ENCODE data around the gene ANKRD40.

Gene ANKRD40

DNA sequence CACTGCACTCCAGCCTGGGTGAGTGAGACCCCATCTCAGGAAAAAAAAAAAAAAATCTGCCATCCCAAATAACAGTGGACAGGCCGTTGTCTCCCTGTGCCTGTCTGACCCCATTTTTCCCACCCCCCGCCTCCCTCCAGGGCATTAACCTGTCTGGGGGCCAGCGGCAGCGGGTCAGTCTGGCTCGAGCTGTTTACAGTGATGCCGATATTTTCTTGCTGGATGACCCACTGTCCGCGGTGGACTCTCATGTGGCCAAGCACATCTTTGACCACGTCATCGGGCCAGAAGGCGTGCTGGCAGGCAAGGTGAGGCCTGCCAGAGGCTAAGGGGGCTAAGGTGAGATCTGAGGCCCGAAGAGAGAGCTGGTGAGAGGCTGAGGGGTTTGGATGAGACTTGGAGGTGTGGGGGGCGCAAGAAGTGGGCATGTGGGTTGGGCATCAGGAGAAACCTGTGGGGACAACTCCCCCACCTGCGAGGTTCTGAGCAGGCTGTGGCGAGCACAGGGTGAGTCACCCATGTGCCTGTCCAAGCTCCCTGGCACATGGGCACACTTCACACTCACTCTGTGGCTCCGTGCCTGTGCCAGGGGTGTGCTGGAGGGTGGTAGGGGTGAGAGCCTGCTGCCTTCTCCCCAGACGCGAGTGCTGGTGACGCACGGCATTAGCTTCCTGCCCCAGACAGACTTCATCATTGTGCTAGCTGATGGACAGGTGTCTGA lies 34.7 kb downstream of the ANKRD40 start:
- Mint-ChIP-seq H3K9me3 (no peaks in the 10 kb centered on the region), H3K4me1 (ENCODE audit: low read depth) (no peaks in the 10 kb centered on the region), H3K36me3 (ENCODE audit: low read depth) (no peaks in the 10 kb centered on the region), H3K27me3 (peaks cover 4% of the 10 kb centered on the region), H3K27ac (no peak overlapping the region), H3K4me3 (no peak overlapping the region)
- DNase-seq: no peak

DNA sequence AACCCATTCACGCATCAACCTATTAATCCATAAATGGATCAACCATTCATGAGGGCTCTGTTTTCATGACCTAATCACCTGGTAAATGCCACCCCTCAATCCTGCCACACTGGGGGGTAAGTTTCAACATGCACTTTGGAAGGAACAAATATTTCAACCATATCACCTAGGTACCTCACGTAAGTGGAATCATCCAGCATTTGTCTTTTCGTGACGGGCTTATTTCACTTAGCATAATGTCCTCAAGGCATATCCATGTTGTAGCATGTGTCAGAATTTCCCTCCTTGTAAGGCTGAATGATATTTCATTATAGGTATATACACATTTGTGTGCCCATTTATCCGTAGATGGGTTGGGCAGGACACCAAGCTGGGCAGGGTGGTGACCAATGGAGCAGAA lies 35.6 kb downstream of the ANKRD40 start:
- H3K27ac Mint-ChIP-seq: no peak overlapping the region
- no peaks in the 10 kb centered on the region for H3K36me3 Mint-ChIP-seq (ENCODE audit: low read depth)
- peaks cover under 1% of the 10 kb centered on the region for H3K27me3 Mint-ChIP-seq
- H3K4me1 Mint-ChIP-seq (ENCODE audit: low read depth): no peaks in the 10 kb centered on the region
- no peak for DNase-seq
- no peak overlapping the region for H3K4me3 Mint-ChIP-seq
- no peaks in the 10 kb centered on the region for H3K9me3 Mint-ChIP-seq

DNA sequence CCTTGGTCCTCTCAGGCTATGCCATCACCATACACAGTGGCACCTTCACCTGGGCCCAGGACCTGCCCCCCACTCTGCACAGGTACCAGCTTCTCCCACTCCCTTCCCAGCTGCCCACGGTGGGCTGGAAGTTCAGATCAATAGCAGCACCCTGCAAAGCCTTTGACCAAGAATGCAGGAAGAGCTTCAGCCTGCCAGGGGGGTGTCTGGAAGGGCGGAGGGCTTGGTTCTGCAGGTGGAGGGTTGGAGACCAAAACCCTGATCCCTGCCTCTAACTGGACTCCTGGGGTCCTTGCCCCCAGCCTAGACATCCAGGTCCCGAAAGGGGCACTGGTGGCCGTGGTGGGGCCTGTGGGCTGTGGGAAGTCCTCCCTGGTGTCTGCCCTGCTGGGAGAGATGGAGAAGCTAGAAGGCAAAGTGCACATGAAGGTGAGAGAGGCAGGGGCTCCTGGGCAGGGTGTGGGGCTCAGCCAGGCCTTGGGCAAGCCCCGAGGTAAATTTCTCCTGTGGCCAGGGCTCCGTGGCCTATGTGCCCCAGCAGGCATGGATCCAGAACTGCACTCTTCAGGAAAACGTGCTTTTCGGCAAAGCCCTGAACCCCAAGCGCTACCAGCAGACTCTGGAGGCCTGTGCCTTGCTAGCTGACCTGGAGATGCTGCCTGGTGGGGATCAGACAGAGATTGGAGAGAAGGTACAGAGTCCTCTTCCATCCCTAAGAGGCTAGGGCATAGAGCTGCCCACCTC lies 38.7 kb downstream of the ANKRD40 start:
- Mint-ChIP-seq H3K4me3 (no peak overlapping the region), H3K9me3 (no peaks in the 10 kb centered on the region), H3K36me3 (ENCODE audit: low read depth) (no peaks in the 10 kb centered on the region), H3K4me1 (ENCODE audit: low read depth) (no peaks in the 10 kb centered on the region), H3K27ac (no peak overlapping the region), H3K27me3 (no peaks in the 10 kb centered on the region)
- DNase-seq: no peak

GRCh38 chr17:50668025-50668837 lies 39.5 kb downstream of the ANKRD40 start:
- Mint-ChIP-seq H3K9me3 (no peaks in the 10 kb centered on the region), H3K27ac (no peak overlapping the region)
- no peak for DNase-seq

DNA sequence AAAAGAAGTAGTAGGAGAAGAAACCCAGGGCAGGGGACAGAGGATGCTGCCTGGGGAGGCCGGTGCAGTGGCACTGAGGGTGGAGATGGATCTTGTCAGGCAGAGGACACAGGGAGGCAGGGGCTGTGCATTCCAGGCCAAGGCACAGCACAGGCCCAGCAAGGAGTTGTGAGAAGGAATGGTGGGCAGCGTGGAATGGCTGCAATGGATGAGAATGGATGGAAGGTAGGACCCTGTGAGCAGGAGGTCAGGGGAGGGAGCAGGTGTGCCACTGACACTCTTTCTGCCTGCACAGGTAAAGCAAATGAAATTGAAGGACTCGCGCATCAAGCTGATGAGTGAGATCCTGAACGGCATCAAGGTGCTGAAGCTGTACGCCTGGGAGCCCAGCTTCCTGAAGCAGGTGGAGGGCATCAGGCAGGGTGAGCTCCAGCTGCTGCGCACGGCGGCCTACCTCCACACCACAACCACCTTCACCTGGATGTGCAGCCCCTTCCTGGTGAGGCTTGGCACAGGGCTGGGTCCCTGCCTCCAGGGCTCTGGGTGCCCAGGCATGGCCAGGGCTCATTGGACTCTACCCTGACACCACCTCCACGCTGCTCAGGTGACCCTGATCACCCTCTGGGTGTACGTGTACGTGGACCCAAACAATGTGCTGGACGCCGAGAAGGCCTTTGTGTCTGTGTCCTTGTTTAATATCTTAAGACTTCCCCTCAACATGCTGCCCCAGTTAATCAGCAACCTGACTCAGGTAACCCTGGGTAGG lies 40.3 kb downstream of the ANKRD40 start:
- H3K36me3 Mint-ChIP-seq (ENCODE audit: low read depth): no peaks in the 10 kb centered on the region
- no peak overlapping the region for H3K27ac Mint-ChIP-seq
- no peaks in the 10 kb centered on the region for H3K9me3 Mint-ChIP-seq
- no peaks in the 10 kb centered on the region for H3K27me3 Mint-ChIP-seq
- DNase-seq: no peak
- no peak overlapping the region for H3K4me3 Mint-ChIP-seq
- peaks cover 3% of the 10 kb centered on the region for H3K4me1 Mint-ChIP-seq (ENCODE audit: low read depth)

More at GRCh38 chr17:50668025-50668837, 39.5 kb downstream of the ANKRD40 start:
- no peaks in the 10 kb centered on the region for H3K36me3 Mint-ChIP-seq (ENCODE audit: low read depth)
- H3K4me3 Mint-ChIP-seq: no peak overlapping the region
- no peaks in the 10 kb centered on the region for H3K4me1 Mint-ChIP-seq (ENCODE audit: low read depth)
- no peaks in the 10 kb centered on the region for H3K27me3 Mint-ChIP-seq

GRCh38 chr17:50666316-50666715 lies 41.4 kb downstream of the ANKRD40 start:
- H3K27ac Mint-ChIP-seq: no peak overlapping the region
- peaks cover 12% of the 10 kb centered on the region for H3K4me1 Mint-ChIP-seq (ENCODE audit: low read depth)
- DNase-seq: no peak
- H3K9me3 Mint-ChIP-seq: no peaks in the 10 kb centered on the region
- H3K4me3 Mint-ChIP-seq: no peak overlapping the region
- no peaks in the 10 kb centered on the region for H3K36me3 Mint-ChIP-seq (ENCODE audit: low read depth)
- no peaks in the 10 kb centered on the region for H3K27me3 Mint-ChIP-seq

DNA sequence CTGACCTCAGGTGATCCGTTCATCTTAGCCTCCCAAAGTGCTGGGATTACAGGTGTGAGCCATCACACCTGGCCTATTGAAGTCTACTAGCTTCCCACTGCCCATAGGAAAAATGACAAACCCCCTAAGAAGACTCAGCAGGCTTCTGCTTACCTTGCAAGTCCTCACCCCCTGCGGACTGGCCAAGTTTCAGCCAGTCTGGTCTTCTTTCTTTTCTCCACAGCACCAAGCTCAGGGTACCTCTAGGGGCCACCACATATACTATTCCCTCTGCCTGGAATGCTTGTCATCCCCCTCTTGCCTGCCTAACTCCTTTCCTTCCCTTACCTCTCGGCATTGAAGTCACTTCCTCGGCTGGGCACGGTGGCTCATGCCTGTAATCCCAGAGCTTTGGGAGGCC lies 41.9 kb downstream of the ANKRD40 start:
- no peak for DNase-seq
- no peak overlapping the region for H3K27ac Mint-ChIP-seq
- H3K4me1 Mint-ChIP-seq (ENCODE audit: low read depth): peaks cover 16% of the 10 kb centered on the region
- no peaks in the 10 kb centered on the region for H3K27me3 Mint-ChIP-seq
- no peak overlapping the region for H3K4me3 Mint-ChIP-seq
- H3K9me3 Mint-ChIP-seq: no peaks in the 10 kb centered on the region
- no peaks in the 10 kb centered on the region for H3K36me3 Mint-ChIP-seq (ENCODE audit: low read depth)

GRCh38 chr17:50664788-50665458 lies 42.8 kb downstream of the ANKRD40 start:
- DNase-seq: no peak
- no peaks in the 10 kb centered on the region for H3K9me3 Mint-ChIP-seq
- peaks cover 16% of the 10 kb centered on the region for H3K4me1 Mint-ChIP-seq (ENCODE audit: low read depth)
- no peak overlapping the region for H3K4me3 Mint-ChIP-seq
- no peaks in the 10 kb centered on the region for H3K36me3 Mint-ChIP-seq (ENCODE audit: low read depth)
- H3K27ac Mint-ChIP-seq: no peak overlapping the region
- H3K27me3 Mint-ChIP-seq: no peaks in the 10 kb centered on the region

DNA sequence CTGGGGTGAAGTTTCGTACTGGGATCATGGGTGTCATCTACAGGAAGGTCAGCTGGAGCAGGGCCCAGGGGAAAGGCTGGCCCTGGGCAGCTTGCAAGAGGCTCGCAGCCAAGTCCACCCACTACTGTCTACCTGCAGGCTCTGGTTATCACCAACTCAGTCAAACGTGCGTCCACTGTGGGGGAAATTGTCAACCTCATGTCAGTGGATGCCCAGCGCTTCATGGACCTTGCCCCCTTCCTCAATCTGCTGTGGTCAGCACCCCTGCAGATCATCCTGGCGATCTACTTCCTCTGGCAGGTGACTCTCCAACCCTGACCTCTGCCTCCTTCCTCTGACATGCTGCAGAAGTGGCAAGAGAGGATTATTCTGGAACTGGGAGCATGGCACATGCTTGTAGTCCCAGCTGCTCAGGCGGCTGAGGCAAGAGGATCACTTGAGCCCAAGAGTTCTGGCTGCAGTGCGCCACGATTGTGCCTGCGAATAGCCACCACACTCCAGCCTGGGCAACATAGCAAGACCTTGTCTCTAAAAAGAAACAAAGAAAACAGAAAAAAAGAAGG lies 43.8 kb downstream of the ANKRD40 start:
- no peak for DNase-seq
- Mint-ChIP-seq H3K4me3 (no peak overlapping the region), H3K27ac (no peak overlapping the region), H3K9me3 (no peaks in the 10 kb centered on the region), H3K4me1 (ENCODE audit: low read depth) (peaks cover 16% of the 10 kb centered on the region), H3K27me3 (no peaks in the 10 kb centered on the region), H3K36me3 (ENCODE audit: low read depth) (no peaks in the 10 kb centered on the region)

- H3K4me3 Mint-ChIP-seq: no peak overlapping the region
- H3K27me3 Mint-ChIP-seq: peaks cover 3% of the 10 kb centered on the region
- peaks cover 16% of the 10 kb centered on the region for H3K4me1 Mint-ChIP-seq (ENCODE audit: low read depth)
- H3K36me3 Mint-ChIP-seq (ENCODE audit: low read depth): no peaks in the 10 kb centered on the region
- peak overlapping the region; percentile 92 for H3K27ac Mint-ChIP-seq
- DNase-seq: no peak
- H3K9me3 Mint-ChIP-seq: no peaks in the 10 kb centered on the region
These were observed 45.0 kb downstream of the ANKRD40 start for GRCh38 chr17:50662632-50663225.

DNA sequence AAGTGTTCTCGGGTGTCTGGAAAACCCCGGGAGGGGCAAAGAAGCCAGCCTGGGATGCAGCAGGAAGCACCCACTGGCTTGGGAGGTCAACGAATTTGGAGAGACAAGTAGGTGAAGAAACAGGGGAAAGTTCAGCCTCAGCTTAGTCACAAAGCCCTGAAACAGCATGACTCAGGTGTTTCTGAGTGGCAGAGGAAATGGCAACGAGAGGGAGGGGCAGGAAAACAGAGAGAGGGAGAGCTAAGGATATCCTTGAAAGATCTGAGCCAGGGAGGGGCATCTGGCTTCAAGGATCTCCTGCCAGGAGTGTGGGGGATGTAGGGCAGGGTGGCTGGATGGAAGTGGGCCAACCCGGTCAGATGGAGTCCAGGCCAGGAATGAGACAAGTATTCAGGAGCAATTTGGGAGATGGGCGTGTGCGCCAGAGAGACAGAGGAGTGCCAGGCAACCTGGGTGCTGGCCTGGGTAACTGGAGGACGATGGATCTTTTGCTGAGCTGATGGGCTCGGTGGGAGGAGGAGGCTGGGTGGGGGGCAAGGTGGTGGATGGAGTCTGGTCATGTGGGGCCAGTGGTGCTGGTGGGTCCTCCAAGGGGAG lies 45.8 kb downstream of the ANKRD40 start:
- no peaks in the 10 kb centered on the region for H3K9me3 Mint-ChIP-seq
- no peak overlapping the region for H3K4me3 Mint-ChIP-seq
- H3K36me3 Mint-ChIP-seq (ENCODE audit: low read depth): no peaks in the 10 kb centered on the region
- DNase-seq: peak; percentile 43
- H3K4me1 Mint-ChIP-seq (ENCODE audit: low read depth): peaks cover 16% of the 10 kb centered on the region
- peak overlapping the region; percentile 92 for H3K27ac Mint-ChIP-seq
- peaks cover 3% of the 10 kb centered on the region for H3K27me3 Mint-ChIP-seq

DNA sequence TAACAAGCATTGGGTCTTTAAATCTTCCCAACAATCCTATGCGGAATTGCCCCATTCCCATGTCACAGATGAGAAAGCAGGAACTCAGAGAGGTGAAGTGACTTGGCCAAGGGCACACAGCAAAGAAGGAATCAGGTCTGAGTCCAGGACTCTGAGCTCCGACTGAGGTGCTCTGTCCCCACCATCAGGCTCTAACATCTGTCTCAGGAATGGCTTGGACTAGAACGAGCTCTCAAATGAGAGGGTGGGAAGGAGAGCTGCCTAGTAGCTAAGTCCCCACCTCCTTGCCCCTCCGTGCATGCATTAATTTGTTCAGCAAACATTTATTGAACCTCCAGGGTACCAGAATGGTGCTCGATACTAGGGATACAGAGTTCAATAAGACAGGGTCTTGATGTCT lies 46.4 kb downstream of the ANKRD40 start:
- Mint-ChIP-seq H3K4me1 (ENCODE audit: low read depth) (peaks cover 16% of the 10 kb centered on the region), H3K36me3 (ENCODE audit: low read depth) (no peaks in the 10 kb centered on the region), H3K27ac (peak overlapping the region; percentile 92), H3K27me3 (peaks cover 3% of the 10 kb centered on the region), H3K4me3 (no peak overlapping the region), H3K9me3 (no peaks in the 10 kb centered on the region)
- DNase-seq: no peak

DNA sequence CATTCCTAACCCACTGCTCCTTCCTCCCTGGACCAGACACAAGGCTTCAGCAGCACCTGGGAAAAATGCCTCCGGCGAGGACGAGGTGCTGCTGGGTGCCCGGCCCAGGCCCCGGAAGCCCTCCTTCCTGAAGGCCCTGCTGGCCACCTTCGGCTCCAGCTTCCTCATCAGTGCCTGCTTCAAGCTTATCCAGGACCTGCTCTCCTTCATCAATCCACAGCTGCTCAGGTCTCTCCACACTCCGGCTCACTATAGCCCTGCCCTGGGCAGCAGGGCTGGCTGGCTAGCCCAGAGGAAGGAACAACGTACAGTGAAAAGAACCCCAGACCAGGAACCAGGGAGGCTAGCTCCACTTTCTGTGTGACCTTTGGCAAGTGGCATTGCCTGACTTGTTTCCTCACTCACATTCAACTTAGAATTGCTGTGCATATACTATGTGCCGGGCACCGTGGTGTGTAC lies 46.8 kb downstream of the ANKRD40 start:
- Mint-ChIP-seq H3K9me3 (no peaks in the 10 kb centered on the region), H3K36me3 (ENCODE audit: low read depth) (no peaks in the 10 kb centered on the region), H3K4me3 (no peak overlapping the region), H3K27me3 (peaks cover 5% of the 10 kb centered on the region), H3K4me1 (ENCODE audit: low read depth) (peaks cover 16% of the 10 kb centered on the region), H3K27ac (peak overlapping the region; percentile 92)
- DNase-seq: no peak

All from activated T-cell treated with anti-CD3 and anti-CD28 coated beads, Interleukin-2, amount 50 U/mL, for 24 hours (primary cell).